NCI-H345 (cell line): ENCODE results near the gene THOP1.

Experiments used
- DNase-seq: peaks from one replicate; lab custom pipeline; 2025; lab: John Stamatoyannopoulos, UW

Gene THOP1

DNA sequence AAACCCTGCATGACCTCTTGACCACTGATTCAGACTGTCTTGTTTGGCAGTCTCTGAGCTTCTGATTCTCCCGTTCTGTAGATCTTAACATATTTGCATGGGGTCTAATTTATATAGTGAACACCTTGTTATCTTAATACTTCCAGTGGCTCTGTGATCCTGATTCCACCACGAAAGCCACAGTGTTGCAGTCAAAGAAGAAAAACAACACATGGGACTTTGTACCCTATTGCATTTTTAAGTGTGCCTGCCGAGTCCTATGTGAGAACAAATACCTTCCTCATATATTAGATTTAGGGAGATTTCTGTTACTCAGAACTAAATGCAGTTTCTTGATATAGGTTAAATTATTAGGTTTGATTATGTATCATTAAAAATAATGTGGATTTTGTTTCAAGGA is 69.5 kb downstream of the THOP1 start:
- DNase-seq: no peak

DNA sequence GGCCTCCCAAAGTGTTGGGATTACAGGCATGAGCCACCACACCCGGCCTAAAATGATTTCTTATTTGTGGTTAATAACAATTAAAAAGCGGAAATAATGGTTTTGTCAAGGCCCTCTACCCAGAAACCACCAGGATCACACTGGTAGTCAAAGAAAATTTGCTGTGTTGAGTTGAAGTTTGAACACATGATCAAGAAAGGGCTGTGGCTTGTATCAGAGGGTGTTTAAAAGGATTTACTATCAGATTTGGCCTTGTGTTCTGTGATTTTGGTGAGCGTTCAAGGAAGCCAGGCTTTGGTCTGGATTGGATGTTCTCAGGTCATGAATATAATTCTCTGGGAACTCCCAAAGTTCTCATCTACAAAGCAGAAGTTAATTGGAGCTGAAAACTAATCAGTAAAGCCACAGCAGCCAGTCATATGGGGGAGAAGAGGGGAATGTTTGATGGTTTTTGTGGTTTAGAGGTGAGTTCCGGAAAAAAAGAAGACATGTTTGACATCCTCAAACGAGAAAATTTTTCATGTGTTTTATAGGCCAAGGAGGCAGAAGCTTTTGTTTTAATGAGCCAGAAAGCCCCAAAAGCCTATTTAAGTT is 71.3 kb downstream of the THOP1 start:
- DNase-seq: no peak

DNA sequence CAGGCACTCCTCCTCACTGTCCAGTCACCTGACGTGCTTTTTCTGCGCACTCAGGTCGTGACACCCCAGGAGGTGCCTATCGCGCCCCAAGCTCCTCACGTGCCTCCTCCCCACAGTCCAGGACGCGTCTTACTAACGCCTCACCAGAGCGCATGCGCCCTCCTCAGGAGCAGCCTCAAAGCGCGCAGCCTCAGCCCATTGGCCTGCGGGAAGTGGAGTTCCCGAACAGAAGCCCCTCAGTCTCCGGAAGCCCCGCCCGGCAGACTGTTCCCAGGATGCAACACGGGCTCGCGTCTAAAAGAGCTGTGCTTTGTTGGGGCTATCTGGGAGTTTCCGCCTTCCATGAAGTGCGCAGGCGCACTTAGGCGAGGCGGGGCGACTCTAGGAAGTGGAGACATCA is 73.6 kb downstream of the THOP1 start:
- DNase-seq: no peak

DNA sequence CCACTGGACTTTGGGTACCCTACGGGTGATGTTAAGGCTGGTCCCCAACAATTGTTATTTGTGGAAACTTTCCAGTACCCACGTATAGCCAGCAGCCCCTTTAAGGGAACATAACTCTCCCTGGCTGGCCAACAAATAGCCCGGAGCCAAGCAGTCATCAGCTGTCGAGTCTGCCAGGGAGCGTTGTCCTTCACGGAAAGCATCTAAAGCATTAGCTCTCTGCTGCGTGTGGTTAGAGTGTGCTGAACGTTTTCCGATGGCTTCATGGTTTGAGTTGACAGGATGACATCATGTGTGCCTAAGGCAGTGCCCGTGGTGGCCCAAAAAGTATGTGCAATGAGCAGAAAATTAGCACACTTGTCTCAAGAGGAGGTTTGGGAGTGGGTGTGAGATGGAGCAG is 78.5 kb downstream of the THOP1 start:
- no peak for DNase-seq
